NCI-H446 treated with DMSO at 0.1 percent for 48 hours (cell line): ENCODE data around the gene MEGF10.

ENCODE experiments used
- DNase-seq: peaks from one replicate; lab custom pipeline; 2025; lab: John Stamatoyannopoulos, UW

MEGF10 gene

DNA sequence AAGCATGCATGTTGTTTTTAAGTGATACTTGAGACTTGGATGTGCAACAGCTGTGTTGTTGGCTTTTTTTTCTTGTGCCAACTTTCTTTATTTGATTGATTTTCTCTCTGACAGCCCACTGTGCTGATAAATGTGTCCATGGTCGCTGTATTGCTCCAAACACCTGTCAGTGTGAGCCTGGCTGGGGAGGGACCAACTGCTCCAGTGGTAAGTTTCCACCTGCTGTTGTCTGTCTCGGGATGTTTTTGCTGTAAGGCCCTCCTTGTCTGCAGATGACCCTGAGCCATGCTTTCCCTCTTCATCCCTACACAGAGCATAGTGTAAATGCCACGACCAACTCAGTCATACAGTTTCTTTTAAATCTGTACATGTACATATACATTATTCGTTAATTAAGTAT lies 79.2 kb downstream of the MEGF10 start:
- DNase-seq = no peak

DNA sequence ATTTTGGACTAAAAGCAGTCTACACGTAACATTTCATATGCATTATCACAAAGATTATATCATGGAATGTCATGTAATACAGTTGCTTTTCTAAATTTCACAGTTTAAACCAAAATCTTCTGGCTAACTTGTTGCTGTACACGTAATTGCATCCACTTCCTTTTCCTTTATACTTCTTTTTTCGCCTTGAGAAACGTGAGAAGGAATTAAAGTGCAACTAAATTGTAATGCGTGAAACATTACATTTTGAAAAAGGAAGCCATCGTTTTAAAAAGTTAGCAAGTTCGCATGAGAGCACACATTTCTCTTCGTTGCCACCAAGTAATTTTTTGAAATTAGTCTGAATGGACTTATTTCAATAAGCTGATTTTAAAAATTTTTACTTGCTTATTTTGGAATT lies 80.0 kb downstream of the MEGF10 start:
- no peak for DNase-seq

DNA sequence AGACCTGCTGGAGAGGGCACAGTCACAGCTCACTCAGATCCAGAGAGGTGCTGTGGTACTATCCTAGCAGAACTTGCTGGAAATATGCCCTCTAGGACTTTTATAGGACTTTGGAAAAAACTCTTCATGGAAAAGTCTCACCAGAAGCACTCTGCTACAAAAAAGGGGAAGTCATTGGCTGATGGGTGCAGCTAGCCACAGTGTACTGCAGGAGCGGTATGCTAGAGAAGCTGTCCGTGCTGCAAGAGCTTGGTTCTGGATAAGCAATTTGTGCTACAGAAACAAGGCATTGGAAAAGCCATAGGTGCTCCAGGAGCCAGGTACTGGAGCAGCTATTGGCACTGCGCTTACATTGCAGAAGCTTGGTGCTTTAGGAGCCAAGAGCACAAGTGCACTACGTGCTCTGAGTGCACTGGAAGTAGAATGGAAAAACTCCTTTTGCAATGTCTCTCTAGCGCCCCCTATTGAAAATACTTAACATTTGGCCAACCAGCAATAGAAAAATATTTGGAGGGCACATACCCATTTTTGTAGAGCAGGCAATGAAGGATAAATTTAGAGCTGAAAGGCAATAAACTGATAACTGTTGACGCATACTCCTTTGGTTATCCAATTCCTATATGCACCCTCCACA lies 83.4 kb downstream of the MEGF10 start:
- no peak for DNase-seq

DNA sequence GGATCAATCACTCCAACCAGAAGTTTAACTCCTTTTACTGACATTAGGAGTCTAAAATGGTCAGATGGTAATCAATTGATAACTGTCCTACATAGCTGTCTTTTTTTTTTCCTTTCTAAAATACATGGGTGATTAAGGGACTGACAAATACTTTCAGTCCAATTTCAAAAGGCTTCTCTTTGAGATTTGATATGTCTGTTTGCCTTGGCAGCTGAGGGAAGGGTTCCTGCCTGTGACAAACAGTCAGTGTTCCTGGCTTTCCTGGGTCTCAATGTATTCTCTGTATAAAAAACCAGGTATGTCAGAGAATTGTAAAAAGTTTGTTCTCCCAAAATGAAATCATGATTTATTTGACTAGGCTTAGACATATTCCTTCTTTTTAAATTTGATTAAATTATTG lies 84.5 kb downstream of the MEGF10 start:
- DNase-seq = no peak

DNA sequence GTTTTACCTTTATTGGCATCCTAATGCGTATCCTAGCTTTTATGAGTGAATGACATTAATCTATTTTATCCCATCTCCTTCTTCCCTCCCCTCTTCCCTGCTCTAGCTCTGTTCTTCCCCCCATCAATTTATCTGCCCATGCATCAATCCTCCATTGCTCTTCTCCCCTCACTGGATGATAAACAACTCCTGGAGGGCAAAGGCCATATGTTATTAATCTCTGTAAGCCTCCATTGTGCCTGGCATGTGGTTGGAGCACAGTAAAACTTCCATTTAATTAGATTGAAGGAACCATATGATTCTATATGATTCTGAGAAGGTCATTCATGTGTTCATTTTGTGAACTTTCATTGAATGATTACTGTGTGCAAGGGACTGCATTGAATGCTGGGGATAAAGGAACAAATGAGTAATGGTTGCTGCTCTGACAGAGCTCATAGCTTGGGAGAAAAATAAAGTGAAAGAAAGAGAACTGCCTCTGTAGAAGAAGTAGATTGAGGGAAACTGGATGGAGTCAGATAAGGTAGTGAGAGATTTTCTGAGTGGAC lies 85.0 kb downstream of the MEGF10 start:
- DNase-seq = no peak

DNA sequence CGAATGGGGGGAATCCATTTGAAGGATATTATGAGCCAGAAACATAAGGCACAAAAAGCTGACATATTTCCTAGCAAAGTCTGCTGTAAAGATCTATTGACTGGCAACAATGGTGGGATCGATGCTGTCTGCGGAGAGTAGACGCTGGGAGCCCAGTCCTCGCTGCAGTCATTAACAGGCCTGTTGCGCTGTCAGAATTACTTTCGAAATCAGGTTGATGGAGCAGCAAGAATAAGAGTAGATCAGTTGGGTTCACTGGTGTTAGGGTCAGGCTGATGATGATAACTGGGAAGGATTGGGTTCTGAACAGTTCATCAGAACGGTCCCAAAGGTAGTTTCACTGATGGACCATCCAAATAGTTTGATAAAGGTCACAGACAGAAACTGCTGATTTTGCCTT lies 87.1 kb downstream of the MEGF10 start:
- no peak for DNase-seq

DNA sequence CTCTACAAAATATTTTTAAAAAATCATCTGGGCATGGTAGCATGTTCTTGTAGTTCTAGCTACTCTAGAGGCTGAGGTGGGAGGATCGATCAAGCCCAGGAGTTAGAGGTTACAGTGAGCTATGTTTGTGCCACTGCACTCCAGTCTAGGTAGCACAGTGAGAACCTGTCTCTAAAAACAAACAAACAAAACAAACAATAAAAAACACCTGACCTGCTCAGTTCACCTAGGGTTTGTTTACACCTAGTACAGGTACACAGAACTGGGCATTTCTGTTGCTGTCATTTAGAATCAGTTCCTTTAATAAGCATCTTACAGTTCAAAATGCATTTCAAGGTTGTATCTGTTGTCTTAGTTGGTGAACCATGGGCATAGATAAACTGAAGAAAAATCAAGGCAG lies 95.3 kb downstream of the MEGF10 start:
- no peak for DNase-seq

DNA sequence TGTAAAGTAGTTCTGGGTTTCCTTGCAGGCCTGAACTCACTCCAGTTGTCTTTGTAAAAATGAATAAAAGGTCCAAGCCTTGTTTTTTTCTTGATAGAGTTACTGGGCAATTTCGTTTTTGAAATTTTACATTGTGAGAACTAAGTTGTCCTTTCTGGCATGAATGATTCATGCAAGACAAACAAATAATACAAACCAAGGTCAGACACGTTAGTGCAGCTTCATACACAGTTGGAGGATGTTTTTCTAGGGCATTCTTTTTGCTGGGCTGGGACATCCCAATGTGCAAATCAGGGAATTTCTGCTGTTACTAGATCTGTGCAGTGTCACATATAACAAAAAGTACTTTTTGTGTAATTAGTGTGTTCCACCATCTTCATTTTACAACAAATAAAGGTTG lies 96.0 kb downstream of the MEGF10 start:
- DNase-seq = no peak

DNA sequence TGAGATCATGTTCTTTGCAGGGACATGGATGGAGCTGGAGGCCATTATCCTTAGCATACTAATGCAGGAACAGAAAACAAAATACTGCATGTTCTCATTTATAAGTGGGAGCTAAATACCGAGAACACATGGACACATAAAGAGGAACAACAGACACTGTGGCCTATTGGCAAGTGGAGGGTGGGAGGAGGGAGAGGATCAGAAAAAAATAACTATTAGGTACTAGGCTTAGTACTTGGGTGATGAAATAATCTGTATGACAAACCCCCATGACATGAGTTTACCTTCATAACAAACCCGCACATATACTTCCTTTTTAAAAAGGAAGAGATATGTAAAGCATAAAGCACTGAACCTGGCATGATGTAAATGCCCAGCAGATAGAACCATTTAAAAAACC lies 99.0 kb downstream of the MEGF10 start:
- DNase-seq = no peak

DNA sequence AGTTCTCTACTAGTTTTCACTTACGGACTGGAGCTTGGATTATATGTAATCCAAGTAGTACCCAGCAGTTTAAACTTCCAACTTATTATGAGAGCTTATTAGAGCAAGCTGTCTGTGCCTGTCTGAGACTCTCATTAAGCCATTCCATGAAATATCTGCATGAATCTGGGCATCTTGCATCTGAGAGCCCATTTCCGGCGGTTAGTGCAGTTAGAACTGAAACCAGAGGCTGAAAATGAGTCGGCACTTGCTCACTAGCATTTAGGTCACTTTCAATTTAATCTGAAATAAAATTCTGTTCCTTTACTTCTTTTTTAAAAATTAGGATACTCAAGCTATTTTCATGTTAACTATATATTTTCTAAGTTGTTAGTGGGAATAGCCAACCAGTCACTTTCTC lies 102.2 kb downstream of the MEGF10 start:
- DNase-seq = no peak

DNA sequence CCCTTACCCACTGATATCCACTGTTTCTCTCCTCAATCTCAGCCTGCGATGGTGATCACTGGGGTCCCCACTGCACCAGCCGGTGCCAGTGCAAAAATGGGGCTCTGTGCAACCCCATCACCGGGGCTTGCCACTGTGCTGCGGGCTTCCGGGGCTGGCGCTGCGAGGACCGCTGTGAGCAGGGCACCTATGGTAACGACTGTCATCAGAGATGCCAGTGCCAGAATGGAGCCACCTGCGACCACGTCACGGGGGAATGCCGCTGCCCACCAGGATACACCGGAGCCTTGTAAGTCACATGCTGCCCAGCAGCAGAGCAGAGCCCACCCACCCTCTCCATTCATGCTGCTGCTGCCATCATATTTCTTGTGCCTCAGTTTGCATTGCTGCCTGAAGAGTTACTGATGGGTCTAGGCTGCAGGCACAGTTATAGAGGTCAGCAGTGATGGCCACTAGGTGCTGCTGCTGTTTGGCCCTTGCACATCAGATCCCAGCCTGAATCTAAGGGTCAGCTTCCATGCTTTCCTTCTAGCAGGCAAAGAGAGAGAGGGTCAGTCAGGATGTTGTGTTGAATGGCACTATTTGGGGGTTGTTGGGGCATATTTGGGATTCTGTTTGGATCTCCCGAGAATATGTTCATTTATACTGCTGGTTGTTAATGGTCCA lies 106.0 kb downstream of the MEGF10 start:
- no peak for DNase-seq

DNA sequence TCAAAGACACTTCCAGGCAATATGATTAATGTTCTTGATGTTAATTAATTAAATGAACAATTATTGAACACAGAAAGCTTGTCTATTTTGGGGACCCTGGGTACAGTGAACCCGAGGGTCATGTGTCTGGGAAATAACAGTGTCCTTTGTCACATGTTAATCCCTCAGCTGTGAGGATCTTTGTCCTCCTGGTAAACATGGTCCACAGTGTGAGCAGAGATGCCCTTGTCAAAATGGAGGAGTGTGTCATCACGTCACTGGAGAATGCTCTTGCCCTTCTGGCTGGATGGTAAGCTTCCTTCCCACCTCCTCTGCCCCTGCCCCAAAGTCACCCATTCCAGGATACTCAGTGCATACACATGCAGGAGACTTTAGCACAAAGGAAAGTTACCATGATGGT lies 107.9 kb downstream of the MEGF10 start:
- no peak for DNase-seq

DNA sequence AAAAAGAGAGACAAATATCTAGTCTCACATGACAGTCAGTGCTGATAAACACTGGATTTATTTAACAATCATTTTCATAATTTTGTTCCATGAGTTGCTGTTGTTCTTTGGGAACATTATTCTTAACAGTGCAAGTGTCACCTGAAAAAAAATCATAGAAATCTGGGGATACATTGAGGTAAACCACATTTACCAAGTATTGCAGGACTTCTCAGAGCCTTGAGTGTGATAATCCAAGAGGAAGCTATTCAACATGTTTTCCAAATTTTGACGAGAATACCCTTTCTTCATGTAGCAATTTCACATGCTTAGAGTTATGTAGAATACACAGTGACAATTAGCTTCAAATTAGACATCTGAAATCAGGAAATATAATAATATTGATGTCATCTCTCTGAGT lies 108.5 kb downstream of the MEGF10 start:
- no peak for DNase-seq

DNA sequence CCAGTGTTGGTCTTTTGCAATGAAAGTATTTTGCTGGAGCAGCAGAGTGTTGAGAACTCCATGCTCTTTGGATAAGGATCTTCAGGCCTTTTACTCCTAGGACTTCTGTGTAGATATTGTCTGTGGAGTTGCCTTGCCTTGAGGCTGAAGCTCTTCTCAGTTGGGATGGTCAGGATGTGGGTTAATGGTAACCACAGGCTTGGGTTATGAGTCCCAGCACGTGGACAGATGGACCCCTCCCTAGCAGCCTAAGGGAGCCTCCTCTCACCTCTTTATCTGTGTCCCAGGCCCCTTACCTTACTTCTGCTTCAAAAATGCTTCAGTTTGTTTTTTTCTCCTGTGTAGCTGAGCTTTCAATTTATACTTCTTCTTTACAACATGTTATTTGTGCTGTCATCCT lies 109.9 kb downstream of the MEGF10 start:
- no peak for DNase-seq

DNA sequence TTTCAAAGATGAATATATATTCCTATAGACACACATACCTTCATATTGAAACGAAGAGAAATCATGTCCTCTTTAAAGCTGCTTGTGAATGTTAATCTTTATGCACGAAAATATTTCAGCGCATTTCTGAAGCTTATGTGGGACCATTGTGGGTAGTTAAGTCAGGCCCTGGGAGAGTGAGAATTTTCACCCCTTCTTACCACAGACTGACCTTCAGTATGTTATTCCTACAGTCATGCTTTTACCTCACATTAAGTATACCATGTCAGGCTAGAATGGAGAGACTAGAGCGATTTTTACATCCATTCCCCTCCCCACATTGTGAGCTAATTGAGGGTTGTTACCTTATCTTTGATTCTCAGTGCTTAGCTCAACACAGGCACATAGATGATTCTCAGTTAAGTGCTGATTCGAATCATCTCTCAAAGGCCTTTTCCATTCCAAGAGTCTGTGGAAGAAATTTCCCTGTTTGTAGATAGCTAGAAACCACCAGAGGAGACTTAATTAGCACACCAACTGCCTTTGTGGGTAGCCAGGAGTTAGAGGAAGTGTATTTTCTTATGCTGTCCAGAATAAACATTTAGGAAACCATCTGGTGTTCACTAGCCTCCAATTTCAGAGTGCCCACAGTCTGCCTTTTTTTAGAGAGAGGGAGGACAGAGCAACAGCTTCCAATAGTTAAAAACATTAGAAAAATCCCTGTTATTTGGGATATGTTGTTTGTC lies 110.5 kb downstream of the MEGF10 start:
- peak; percentile 52 for DNase-seq

DNA sequence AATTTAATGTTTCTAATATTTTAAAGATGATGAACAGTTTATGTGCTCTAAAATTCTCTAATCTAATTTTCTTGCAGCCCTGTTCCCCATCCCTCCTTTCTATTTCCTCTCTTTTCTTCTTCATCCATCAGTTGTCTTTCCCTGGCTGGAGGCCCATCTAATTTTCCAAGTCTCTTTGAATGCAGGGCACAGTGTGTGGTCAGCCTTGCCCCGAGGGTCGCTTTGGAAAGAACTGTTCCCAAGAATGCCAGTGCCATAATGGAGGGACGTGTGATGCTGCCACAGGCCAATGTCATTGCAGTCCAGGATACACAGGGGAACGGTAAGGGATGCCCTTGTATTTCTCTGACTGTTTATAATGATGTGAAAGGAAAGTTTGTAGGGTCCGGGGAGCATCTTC lies 111.8 kb downstream of the MEGF10 start:
- DNase-seq = no peak

DNA sequence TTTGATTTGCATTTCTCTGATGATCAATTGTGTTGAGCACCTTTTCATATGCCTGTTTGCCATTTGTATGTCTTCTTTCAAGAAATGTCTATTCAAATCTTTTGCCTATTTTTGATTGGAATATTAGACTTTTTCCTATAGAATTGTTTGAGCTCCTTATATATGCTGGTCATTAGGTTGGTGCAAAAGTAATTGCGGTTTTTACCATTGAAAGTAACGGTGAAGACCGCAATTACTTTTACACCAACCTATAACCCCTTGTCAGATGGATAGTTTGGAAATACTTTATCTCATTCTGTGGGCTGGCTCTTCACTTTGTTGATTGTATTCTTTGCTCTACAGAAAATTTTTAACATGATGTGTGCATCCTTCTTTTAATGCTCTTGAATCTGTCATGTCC lies 113.6 kb downstream of the MEGF10 start:
- no peak for DNase-seq

DNA sequence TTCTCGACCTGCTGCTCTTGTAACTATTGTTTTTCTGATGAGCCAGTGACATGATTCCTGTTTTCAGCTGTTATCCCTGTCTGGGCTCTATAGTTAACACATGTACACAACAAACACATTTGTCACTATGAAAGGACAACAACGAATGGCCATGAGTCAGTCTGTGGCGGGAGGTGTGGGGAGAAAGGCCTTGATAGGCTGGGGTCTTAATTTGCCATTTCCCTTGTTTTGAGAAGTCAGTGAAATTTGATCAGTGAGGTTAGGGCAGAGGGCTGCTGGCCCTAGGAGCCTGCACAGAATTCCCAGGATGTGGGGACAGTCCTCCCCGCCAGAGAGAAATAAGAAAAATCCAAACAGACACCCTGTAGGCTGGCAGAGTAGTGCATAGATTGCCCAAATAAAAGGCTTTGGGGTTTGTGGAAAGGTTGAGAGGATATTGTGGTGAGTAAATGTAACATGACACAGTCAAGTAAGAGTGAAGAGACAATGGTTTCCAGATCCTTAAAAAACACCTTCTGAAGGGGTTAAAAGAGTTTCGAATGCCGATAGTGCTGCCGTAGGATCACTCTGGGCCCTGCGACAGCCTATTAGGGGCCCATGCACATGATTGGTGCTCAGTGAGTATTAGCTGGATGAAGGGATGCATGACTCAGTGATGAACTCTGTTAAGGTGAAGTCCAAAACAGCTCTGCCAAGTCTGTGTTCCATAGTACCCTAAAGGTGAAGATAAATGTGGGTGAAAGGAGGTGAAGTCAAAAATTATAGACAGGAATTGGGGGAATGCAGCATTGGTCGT lies 115.9 kb downstream of the MEGF10 start:
- DNase-seq = no peak

DNA sequence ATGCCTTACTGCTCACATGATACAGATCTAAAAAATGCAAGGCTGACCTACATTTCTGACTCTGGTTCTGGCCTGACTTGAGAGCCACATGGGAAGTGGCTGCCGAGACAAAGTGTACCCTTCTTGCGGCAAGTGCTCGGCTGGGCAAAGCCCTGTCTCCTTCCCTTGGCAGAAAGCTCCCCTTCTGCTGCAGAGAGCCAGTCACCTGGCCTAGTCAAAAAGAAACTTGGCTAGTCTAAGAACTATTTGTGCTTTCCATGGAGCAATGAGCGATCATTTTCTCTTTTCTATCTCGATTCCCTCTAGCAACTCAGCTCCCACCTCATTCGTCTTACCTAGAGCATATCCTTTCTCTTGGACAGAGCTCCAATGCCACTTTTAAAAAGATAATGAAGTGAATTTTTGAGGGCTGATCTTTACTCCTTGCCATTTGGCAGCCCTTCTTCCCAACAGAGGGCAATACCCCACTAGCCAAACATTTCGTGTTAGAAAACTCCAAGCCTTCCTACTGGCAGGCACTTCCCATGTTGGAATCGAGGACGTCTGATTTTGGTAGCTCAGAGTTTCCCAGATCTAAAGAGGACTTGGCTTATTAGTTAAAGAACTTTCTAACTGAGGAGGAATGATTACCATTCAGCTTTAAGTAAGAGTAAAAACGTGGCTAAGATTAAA lies 118.8 kb downstream of the MEGF10 start:
- DNase-seq = no peak

DNA sequence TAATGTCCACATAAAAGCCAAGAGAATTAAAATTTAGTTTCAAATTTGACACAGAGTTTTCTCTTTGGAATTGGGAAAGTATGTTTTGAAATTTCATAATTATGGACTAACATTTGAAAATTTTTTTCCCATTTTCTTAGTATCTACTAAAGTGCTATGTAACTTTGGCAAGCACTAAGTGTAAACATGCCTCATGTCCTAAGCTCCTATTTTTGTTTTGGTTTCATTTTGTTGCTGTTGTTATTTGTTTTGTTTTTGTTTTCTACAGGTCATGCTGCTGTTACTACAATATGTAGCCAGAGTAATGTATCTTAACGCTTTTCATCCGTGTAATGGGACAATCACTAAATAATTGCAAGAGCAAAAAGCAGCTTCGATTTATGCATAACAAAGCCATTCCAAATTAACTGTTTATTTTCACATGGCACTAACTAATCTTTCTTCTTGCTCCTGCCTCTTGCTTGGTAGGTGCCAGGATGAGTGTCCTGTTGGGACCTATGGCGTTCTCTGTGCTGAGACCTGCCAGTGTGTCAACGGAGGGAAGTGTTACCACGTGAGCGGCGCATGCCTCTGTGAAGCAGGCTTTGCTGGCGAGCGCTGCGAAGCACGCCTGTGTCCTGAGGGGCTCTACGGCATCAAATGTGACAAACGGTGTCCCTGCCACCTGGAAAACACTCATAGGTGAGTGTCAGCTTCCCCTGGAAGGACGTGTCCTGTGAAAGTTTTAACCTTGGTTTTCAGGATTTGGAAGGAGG lies 119.5 kb downstream of the MEGF10 start:
- no peak for DNase-seq

DNA sequence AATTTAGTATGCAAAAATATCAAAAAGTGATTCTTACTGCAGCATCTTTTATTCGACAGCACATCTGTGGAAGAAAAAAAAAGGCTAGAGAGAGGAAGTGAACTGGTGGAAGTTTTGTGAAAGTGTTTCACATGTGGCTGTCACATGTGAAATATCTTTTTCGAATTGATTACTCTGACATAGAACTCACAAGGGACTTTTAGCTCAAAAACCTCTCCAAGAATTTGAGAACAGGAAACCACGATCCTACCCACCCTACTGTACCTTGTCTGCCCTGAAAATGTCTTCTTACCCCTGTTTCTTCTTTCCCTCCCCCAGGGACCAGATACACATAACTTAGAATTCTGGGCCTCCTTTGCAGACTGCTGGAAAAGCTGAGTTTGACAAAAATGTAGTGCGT lies 120.4 kb downstream of the MEGF10 start:
- DNase-seq = no peak
